HG02840 (cell line): ENCODE results near the gene AGTRAP.

ENCODE experiments used
- ATAC-seq: cut with Tn5 transposase; IDR thresholded peaks from one replicate; pipeline ENCODE4 v1.9.1; 2021; ENCODE audit warnings: mild to moderate bottlenecking, moderate library complexity, moderate number of reproducible peaks; ENCODE audit not compliant: unreplicated experiment, low FRiP score

The AGTRAP gene

DNA sequence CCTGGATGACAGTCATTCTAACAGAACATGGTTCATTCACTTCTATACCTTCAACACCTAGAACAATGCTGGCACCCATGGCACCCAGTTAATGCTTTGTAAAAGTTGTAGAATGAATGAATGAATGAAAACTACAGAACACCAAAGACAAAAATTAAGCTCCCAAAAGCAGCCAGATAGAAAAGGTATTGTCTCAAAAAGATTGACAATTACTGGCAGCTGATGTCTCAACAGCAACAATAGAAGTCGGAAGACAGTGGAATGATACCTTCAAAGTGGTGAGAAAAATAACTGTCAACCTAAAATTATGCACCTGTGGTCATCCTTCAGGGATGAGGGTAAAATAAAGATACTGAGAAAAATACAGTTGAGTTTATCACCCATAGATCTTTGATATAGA, 21.1 kb downstream of the AGTRAP start:
- ATAC-seq, result no peak

DNA sequence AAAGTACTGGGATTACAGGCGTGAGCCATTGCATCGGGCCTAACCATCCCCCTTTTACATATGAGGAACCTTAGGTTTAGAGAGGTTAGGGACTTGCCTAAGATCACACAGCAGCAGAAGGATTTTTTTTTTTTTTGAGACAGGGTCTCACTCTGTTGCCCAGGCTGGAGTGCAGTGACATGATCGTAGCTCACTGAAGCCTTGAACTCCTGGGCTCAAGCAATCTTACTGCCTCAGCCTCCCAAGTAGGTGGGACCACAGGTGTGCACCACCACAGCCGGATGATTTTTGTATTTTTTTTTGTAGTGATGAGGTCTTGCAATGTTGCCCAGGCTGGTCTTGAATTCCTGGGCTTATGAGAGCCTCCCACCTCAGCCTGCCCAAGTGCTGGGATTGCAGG, 23.9 kb downstream of the AGTRAP start:
- ATAC-seq, result no peak

DNA sequence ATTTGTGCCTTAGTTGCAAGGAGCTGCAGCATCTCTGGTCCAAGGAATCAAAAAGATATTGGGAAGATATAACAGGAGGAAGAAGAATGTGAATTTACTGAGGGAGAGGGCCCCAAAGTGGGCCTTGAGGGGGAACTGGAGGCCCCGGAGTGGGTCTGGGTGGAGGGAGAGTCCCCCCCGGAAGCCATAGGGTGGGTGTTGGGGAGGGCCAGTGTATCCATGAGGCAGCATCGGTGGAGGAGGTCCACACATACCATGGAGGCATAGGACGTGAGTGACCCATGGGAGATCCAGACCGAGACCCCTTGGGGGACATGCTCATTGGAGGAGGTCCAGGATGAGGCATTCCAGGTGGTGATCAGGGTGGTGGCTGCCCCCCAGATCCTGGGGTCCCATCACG, 25.3 kb downstream of the AGTRAP start:
- ATAC-seq, result no peak

DNA sequence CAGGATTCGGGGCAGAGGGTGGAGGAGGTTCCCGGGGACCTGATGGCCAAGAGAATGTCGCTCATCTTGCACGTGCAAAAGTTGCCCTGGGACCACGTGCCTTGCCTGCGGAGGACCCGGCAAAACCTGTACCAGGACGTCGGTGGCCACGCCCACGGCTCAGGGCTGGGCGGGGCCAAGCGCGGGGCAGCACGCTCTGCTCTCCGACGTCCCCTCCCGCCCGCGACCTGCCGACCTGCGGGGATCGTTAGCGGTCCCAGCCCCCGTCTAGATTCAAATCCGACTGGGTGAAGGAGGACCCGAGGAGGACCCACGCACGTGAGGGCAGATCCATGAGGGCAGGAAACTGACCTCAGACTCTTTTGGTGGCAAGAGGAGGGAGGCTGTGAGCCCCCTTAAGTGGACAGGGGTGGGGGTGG, 26.1 kb downstream of the AGTRAP start, which contains the start of gene C1orf167:
C1orf167 (plus strand) TSS at position 206 of the 419 bp plus-strand sequence. CDS start 2,208 bp downstream, outside the sequence.
- ATAC-seq, result no peak

DNA sequence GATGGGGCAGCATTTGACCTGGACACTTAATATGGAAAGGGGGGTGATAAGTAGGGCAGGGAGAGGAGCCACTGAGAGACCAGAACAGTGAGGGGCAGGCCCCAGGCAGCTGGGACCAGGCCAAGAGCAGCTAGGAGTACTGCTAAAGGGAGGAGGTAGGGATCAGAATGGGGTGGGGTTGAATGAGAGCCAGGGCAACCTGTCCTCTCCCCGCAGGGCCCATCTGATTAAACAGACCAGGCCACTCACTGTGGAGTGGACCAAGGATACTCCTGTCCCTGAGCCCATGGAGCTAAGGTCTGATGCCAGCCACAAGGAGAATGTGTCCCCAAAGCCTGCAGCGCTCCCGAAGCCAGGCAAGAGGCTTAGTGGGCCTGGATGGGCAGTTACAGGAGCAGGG, 28.2 kb downstream of the AGTRAP start:
- ATAC-seq, result no peak

DNA sequence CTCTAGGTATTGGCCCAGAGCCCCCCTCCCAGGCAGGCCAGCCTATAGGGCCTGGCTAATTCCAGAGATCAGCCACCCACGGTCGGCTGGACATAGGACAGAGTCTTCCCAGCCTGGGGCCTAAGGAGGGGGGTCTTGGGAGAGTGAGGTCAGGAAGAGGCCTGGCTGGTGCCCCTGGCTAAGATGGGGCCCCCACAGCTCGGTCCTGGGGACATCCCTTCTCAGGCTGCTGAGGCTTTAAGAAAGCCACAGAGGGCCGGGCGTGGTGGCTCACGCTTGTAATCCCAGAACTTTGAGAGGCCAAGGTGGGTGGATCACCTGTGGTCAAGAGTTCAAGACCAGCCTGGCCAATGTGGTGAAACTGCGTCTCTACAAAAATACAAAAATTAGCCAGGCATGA, 28.6 kb downstream of the AGTRAP start:
- ATAC-seq, result no peak

DNA sequence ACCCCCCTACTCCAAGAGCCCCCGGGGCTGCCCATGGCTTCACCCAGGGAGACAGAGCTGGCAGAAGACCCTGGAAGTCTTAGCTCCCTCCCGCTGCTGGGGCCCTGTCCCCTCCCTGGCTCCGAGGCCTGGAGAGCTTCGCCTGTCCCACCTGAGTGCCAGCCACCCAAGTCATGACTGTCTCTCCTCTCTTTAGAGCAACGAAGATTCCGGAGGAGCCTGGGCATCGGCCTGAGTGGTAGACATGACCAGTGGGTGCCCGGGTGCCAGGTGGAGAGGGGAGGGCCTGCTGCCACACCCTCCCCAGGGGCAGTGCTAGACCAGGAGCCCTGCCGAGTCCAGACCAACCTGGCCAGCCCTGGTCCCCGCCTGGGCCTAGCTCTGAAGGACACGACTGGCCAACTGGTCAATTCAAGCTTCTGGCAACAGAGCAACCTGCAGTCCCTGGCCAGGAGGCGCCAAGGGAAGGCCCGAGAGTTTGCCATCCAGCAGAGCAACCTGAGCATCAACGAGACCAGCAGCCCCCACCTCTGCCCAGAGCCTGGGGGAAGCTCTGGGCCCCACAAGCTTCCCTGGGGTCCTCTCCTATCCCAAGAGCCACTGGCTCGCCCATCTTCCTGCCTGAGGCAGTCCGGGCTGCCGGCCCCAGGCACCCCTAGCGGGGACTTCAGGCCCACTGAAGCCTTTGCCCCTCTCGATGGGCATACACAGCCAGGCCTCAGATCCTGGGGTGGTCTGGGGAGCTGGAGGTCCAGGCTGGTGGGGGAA, 29.9 kb downstream of the AGTRAP start:
- no peak for ATAC-seq

DNA sequence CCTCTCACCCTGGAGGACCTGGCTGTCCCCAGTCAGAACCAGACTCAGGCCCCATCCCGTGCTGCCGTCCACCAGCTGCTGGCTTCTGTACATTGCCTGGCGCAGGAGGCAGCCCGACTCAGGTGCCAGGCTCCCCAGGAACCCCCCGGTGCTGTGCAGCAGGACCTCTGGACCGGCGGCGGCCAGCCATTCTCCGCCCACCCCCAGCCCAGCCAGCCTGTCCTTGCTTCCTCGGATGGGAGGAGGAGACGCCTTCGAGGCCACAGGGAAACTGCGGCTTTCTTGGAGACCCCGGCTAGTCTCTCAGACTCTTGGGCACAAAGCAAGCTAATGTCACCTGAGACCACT, 30.5 kb downstream of the AGTRAP start:
- no peak for ATAC-seq

DNA sequence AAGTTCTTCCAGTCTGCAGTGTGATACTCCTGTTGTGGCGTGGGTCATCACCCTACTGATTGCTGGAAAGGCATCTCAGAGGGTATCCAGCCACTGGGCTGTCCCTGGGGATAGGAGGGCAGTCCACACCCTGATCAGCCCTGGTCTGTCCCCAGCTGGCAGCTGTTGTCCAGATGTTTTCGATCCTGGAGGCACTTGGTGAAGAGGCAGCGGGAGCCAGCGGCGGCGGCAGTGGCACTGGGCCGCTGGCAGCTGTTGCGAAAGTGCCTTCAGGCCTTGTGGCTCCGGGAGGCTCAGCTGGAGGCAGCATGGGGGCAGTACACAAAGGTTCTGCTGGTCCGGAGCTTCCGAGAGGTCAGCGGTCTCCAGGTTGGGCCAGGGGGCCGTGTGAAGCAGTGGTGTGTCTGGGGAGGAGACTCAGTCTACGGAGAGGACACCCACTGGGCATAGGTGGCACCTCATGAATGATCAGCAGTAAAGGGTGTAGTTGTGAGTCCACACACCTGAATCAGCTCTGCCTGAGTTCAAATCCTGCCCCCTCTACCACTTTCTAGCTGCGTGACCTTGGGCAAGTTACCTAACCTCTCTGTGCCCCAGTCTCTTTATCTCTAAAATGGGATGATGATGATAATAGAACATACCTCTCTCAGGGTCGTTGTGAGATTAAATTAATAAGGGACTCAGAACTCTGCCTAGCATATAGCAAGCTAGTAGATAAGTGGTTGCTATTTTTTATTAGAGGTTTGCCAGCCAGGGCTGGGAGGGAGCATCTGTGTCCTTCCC, 32.2 kb downstream of the AGTRAP start:
- no peak for ATAC-seq

DNA sequence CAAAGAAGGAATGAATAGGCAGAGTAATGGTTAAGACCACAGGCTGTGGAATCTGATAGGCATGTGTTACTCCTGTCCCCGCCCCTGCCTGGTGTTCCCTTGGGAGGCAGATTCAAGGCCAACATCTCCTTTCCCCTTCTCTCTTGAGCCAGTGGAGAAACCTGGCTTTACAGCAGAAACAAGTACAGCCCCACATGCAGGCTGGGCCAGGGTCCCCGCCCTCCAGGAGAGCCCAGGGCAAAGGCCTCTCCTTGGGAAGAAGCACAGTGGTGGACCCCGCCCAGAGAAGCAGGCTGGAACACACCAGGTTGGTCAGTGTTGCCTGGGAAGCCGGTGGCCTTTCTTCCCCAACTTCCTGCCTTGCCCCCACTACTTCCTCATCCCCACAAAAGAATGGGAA, 32.9 kb downstream of the AGTRAP start:
- ATAC-seq, result no peak

DNA sequence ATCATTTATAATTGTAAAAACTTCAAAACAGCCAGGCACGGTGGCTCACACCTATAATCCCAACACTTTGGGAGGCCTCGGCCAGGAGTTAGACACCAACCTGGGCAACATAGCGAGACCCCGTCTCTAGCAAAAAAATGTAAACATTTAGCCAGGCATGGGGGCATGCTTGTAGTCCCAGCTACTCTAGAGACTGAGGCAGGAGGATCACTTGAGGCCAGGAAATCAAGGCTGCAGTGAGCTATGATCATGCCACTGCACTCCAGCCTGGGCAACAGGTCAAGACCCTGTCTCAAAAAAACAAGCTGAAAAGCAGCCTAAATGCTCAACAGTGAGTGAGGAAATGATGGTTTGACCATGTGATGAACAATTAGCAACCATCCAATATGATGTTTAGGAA, 33.3 kb downstream of the AGTRAP start:
- no peak for ATAC-seq

DNA sequence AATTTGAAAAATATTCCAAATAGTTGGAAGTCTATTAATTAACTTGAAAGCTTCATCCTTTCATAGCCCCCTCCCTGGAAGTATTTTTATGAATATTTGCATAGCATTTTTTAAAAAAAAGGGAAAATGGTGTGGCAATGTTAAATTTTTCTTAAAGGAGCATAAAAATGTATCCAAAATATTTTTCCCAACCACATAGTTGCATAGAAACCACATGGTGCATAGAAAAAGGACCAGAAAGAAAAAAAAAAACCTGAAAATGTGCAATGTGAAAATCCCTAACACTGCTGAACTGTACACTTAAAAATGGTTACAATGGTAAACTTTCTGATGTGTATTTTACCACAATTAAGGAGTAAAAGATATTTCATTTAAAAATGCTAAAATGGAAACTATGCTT, 34.1 kb downstream of the AGTRAP start:
- ATAC-seq, result no peak

DNA sequence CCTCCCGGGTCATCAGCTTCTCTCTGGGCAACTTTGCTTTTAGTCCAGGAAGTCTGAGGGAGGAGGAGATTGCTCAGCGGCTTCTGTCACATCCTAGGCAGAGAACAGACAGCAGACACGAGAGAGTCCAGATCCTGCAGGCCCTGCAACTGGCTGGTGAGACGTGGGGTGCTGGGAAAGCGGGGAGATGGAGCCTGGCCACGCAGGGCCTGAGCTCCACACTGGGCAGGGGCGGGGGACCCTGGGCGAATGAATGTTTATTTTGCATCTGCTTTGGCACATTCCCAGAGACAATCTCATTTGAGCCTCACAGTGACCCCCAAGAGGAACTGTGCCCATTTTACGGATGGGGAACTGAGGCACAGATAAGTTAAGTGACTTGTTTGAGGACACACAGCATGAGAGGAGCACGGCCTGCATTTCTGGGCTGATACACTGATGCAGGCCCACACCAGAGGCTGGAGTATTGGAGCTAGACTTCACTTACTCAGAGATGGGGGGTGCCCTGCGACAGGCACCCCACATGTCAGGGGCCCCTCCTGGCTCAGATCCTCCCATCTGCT, 35.6 kb downstream of the AGTRAP start:
- no peak for ATAC-seq

DNA sequence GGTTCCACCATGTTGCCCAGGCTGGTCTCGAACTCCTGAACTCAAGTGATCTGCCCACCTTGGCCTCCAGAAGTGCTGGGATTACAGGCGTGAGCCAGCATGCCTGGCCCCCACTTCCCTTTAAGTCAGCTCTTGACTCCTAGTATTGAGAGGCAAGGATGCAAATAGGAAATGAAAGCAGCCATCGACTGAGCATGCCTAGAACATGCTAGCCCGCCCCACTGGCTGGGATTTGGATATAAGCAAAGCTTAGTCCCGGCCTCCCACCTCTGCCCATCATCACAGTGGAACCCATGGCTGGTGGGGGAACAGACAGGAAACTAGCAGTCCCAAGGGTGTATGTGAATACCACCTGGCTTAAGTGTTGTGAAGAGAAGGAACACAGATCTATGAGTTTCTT, 36.5 kb downstream of the AGTRAP start:
- no peak for ATAC-seq

DNA sequence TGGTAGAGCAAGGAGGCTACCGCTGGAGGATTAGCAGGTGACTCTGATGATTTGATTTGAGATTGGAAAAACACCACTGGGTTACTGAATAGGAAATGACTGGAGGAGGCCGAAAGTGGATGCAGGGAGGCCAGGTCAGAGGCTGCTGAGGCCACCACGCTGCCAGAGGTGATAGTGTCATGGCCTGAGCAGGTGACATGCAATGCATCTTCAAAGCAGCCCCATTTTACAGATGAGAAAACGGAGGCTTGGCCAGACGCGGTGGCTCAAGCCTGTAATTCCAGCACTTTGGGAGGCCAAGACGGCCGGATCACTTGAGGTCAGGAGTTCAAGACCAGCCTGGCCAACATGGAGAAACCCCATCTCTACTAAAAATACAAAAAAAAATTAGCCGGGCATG, 38.8 kb downstream of the AGTRAP start:
- ATAC-seq, result no peak

DNA sequence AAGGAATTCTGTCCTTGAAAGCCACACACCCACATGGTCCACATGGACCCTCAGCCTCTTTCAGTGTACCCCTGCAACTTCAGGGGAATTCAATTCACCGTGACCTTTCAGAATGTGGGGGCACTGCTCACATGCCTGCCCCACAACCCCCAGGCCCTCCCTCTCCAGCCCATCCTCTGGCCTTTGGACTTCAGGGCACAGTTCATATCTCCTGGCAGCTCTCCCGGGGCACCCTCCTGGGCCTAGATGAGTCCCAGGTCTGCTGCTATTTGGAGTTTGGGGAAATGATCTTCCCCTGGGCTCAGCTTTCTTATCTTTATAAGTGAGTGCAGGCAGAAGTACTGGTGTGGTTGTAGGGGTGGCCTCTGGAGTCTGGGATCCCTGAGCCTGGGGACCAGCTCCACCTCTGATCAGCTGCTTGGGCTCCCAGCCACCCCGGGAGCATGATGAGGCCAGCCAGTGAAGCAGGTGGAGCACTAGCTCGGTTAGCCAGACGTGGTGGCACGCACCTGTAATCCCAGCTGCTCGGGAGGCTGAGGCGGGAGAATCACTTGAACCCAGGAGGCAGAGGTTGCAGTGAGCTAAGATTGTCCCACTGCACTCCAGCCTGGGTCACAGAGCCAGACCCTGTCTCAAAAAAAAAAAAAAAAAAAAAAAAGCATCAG, 41.9 kb downstream of the AGTRAP start:
- no peak for ATAC-seq

DNA sequence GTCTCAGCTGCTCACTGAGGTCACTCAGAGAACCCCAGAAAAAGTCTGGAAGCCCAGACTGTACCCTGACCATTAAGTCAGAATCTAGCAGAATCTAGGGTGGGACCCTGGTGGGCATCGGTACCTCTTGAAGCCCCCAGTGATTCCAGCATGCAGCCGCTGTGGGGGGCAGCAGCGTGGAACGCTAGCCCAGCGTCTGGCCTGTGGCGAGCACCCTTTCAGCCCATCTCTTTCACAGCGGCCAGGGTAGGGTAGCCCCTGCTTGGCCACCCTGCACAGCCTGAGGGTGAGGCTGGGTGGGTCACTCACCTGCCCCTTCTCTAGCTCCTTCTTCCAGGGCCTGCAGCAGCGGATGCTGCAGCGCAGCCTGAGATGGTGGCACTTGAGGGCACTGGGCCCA, 42.4 kb downstream of the AGTRAP start:
- ATAC-seq, result no peak

DNA sequence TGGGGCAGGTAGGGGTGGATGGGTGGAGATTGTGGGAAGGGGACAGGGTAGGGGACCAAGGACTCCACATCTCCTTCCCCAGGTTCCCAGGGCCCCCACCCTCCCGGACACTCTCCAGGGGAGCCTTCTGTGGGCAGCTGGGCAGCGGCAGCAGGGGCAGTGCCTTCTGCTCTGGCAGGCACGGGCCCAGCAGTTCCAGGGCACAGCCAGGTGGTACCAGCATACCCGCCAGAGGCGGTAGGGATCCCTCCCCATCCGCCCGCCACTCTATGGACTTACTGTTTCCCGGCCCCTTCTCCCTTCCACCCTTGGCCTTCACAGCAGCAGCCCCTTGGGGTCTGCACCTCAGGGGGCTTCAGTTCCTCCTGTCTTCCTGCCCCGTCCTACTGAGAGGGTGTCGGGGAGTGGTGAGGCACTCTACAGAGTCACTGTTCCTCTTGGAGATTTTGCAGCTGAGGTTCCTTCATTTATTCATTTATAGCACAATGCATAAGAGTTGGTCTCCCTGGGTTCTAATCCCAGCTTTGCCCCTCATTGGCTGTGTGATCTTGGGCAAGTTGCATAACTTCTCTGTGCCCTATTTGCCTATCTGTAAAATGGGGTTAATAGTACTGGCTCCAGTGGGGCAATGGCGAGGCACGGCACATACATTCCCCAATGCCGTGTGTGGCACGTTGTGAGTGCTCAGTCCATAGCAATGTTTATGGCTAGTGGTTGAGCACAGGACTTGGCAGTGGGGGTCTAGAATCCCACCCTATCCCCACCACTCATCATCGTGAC, 43.1 kb downstream of the AGTRAP start:
- no peak for ATAC-seq

DNA sequence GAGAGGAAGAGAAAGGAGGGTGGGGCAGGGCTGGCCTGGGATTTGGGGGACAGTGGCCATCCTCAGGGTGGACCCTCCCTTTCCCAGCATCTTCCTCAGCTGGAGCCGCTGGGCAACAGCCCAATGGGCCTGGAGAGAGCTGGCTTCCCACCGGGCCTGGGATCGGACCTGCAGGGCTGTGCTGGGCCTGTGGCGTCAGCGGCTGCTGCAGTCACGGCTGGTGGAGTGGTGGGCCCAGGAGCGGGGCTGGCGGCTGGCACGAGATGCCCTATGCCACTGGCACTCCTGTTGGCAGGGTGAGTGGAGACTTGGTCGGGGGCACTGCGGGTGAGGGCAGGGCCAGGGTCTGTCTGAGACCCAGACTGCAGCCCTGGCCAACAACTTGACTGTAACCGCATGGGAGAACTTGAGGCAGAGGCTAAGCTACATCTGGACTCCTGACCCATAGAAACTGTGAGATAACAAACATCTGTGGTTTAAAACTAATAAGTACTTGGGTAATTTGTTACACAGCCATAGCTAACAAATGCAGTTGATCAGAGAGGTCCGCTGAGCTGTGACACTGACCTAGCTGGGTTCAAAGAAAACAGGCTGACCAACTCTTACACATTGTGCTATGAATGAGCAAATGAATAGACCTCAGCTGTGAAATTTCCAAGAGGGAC, 43.9 kb downstream of the AGTRAP start:
- no peak for ATAC-seq
